Fibroblast of lung (primary cell): Measurements from ENCODE around the gene CTBP2.

Source experiments
- CTCF ChIP-seq, 2 donors: IDR thresholded peaks in 1 of 2; conservative IDR thresholded peaks in 1 of 2; 1 replicate in 1 of 2; 2 replicates in 1 of 2; pipeline ENCODE4 v1.5.1; 2011 to 2012; ENCODE audit warnings: low read length in 2 of 2, control low read depth in 1 of 2, inconsistent platforms in 1 of 2, low read depth in 1 of 2, mild to moderate bottlenecking in 1 of 2
- EZH2 ChIP-seq: IDR thresholded peaks from 2 replicates; pipeline ENCODE4 v1.5.1; 2012; ENCODE audit warnings: low read length, control low read depth, mild to moderate bottlenecking; ENCODE audit errors: missing control alignments

GRCh38 chr10:125056161-125057132 is 103.9 kb downstream of the CTBP2 start:
- TF ChIP-seq CTCF (conservative IDR thresholded peaks at IDR 0.05 in 1 of 2, IDR thresholded peaks at IDR 0.05 in 1 of 2; ENCODE audit: low read depth in 1 of 2, low read length in 2 of 2) (no peak), EZH2 (no peak)
